WTC11 (cell line): ENCODE data around the gene SLC39A3. TPM values are rescaled to one million over a fixed set of nuclear protein-coding genes. Genes with fewer than 3 reads are reported as not detected.

ENCODE experiments used
- ELF4 ChIP-seq: sonication (generic); formaldehyde crosslinking; IDR thresholded peaks from 2 replicates; pipeline ENCODE4 v1.8.1; 2022; ENCODE audit warnings: low read depth, mild to moderate bottlenecking, moderate library complexity, missing genetic modification reagents
- FOXK1 ChIP-seq: sonication (generic); formaldehyde crosslinking; IDR thresholded peaks from 2 replicates; pipeline ENCODE4 v1.8.0; 2022; ENCODE audit warnings: mild to moderate bottlenecking, moderate library complexity, missing genetic modification reagents
- FOXP1 ChIP-seq: sonication (generic); formaldehyde crosslinking; IDR thresholded peaks from 2 replicates; pipeline ENCODE4 v1.8.0; 2022; ENCODE audit warnings: missing genetic modification reagents, mild to moderate bottlenecking, moderate library complexity, borderline replicate concordance
- GRHL2 ChIP-seq: fragments of 250-450 bp; sonication (Bioruptor Pico); IDR thresholded peaks from 2 replicates; pipeline ENCODE4 v1.8.0; 2022; ENCODE audit warnings: mild to moderate bottlenecking, moderate library complexity; ENCODE audit not compliant: insufficient replicate concordance, severe bottlenecking
- SP1 ChIP-seq: sonication (generic); formaldehyde crosslinking; conservative IDR thresholded peaks from 2 replicates; pipeline ENCODE4 v1.8.1; 2022; ENCODE audit warnings: missing genetic modification reagents
- TP53 ChIP-seq: sonication (generic); formaldehyde crosslinking; IDR thresholded peaks from 2 replicates; pipeline ENCODE4 v1.8.1; 2023; ENCODE audit warnings: mild to moderate bottlenecking, missing genetic modification reagents
- ZNF232 ChIP-seq: sonication (generic); formaldehyde crosslinking; IDR thresholded peaks from 2 replicates; pipeline ENCODE4 v1.8.0; 2022; ENCODE audit warnings: mild to moderate bottlenecking, missing genetic modification reagents
- ZNF423 ChIP-seq: fragments of 250-450 bp; sonication (Bioruptor Pico); IDR thresholded peaks from 2 replicates; pipeline ENCODE4 v2.1.2; 2022; ENCODE audit warnings: mild to moderate bottlenecking, moderate library complexity
- total RNA-seq: library from RNA; stranded (reverse); gene quantifications from 3 replicates; pipeline ENCODE4 v1.2.3, GENCODE V29; 2021
- TF ChIP-seq, protein P1 (sequence below): sonication (generic); formaldehyde crosslinking; IDR thresholded peaks from 2 replicates; pipeline ENCODE4 v1.8.1; 2023; ENCODE audit warnings: mild to moderate bottlenecking, missing genetic modification reagents
- TF ChIP-seq, protein P2 (sequence below): sonication (generic); formaldehyde crosslinking; IDR thresholded peaks from 2 replicates; pipeline ENCODE4 v1.8.0; 2023; ENCODE audit warnings: mild to moderate bottlenecking, missing genetic modification reagents
- TF ChIP-seq, protein P3 (sequence below): sonication (generic); formaldehyde crosslinking; IDR thresholded peaks from 2 replicates; pipeline ENCODE4 v1.8.0; 2023; ENCODE audit warnings: missing genetic modification reagents
- TF ChIP-seq, protein P4 (sequence below): fragments of 250-450 bp; sonication (Bioruptor Pico); conservative IDR thresholded peaks from 2 replicates; pipeline ENCODE4 v1.9.0; 2021; ENCODE audit warnings: mild to moderate bottlenecking
- TF ChIP-seq, protein P5 (sequence below): sonication (generic); formaldehyde crosslinking; IDR thresholded peaks from 2 replicates; pipeline ENCODE4 v1.8.0; 2022; ENCODE audit warnings: mild to moderate bottlenecking, missing genetic modification reagents
- TF ChIP-seq, protein P6 (sequence below): fragments of 250-450 bp; sonication (Bioruptor Pico); IDR thresholded peaks from 2 replicates; pipeline ENCODE4 v1.9.0; 2021; ENCODE audit warnings: mild to moderate bottlenecking
- TF ChIP-seq, protein P7 (sequence below): sonication (generic); formaldehyde crosslinking; IDR thresholded peaks from 2 replicates; pipeline ENCODE4 v1.8.0; 2023; ENCODE audit warnings: missing genetic modification reagents, mild to moderate bottlenecking, borderline replicate concordance
- TF ChIP-seq, protein P8 (sequence below): sonication (generic); formaldehyde crosslinking; IDR thresholded peaks from 2 replicates; pipeline ENCODE4 v1.8.1; 2023; ENCODE audit warnings: mild to moderate bottlenecking, missing genetic modification reagents, moderate library complexity

Gene SLC39A3
- total RNA-seq, 1 experiment from 2014 or later, result 38.0 TPM

DNA sequence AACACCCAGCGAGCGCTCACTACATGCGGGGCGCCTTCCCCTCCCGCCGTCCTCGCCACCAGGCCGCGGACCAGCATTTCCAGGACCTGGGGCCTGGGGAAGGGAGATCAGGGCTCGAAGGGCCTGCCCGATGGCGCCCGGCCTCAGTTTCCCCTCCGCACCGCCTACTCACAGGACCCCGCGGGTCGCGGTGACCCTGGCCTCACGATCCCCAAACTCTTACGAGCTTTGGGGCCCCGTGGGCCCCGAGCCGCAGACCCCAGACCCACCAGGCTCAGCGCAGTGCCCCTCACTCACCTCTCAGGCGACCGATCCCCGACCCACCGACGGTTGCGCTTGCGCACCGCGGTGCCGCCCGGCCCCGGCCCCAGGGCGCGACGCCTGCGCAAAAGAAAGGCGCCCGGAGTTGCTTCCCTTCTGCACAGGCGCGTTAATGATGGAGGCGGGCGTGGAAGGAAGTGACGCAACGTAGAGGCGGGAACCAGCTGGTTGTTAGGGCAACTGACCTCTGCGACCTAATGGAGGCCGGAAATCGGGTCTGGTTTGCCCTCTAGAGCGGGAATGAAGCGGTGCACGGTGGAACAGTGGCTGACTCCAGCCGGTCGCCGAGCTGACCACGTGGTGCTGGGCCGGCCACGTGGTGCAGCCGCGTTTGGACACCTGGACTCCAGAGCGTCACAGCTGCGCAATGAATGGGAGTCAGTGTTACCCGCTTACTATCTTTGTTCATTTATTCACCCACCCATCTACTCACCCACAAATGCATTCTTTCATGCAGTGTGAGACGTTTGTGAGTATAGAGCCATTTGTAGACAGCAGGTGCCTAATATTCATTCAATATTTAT is 43.3 kb upstream of the SLC39A3 start, which contains the start of gene SGTA (continued):
- 0 out of 2 replicates have a peak, but pooled peaks have one; percentile 72 for TF ChIP-seq TP53
- TF ChIP-seq FOXK1, result peak; percentile 94
- peak; percentile 91; the same call in 1 of the 2 replicates for TF ChIP-seq ZNF232 (CRISPR knock-in tag)
- TF ChIP-seq ELF4, result no peak
- TF ChIP-seq, protein P1, sequence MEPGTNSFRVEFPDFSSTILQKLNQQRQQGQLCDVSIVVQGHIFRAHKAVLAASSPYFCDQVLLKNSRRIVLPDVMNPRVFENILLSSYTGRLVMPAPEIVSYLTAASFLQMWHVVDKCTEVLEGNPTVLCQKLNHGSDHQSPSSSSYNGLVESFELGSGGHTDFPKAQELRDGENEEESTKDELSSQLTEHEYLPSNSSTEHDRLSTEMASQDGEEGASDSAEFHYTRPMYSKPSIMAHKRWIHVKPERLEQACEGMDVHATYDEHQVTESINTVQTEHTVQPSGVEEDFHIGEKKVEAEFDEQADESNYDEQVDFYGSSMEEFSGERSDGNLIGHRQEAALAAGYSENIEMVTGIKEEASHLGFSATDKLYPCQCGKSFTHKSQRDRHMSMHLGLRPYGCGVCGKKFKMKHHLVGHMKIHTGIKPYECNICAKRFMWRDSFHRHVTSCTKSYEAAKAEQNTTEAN (CRISPR knock-in tag), result peak; percentile 70; the same call in 1 of the 2 replicates
- TF ChIP-seq, protein P2, sequence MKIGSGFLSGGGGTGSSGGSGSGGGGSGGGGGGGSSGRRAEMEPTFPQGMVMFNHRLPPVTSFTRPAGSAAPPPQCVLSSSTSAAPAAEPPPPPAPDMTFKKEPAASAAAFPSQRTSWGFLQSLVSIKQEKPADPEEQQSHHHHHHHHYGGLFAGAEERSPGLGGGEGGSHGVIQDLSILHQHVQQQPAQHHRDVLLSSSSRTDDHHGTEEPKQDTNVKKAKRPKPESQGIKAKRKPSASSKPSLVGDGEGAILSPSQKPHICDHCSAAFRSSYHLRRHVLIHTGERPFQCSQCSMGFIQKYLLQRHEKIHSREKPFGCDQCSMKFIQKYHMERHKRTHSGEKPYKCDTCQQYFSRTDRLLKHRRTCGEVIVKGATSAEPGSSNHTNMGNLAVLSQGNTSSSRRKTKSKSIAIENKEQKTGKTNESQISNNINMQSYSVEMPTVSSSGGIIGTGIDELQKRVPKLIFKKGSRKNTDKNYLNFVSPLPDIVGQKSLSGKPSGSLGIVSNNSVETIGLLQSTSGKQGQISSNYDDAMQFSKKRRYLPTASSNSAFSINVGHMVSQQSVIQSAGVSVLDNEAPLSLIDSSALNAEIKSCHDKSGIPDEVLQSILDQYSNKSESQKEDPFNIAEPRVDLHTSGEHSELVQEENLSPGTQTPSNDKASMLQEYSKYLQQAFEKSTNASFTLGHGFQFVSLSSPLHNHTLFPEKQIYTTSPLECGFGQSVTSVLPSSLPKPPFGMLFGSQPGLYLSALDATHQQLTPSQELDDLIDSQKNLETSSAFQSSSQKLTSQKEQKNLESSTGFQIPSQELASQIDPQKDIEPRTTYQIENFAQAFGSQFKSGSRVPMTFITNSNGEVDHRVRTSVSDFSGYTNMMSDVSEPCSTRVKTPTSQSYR (CRISPR knock-in tag), result 0 out of 2 replicates have a peak, but pooled peaks have one; percentile 43
- peak; percentile 31; the same call in 1 of the 2 replicates for TF ChIP-seq ZNF423 (CRISPR knock-in tag)
- TF ChIP-seq, protein P3, sequence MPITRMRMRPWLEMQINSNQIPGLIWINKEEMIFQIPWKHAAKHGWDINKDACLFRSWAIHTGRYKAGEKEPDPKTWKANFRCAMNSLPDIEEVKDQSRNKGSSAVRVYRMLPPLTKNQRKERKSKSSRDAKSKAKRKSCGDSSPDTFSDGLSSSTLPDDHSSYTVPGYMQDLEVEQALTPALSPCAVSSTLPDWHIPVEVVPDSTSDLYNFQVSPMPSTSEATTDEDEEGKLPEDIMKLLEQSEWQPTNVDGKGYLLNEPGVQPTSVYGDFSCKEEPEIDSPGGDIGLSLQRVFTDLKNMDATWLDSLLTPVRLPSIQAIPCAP (CRISPR knock-in tag), result peak; percentile 85; the same call in 1 of the 2 replicates
- TF ChIP-seq SP1 (CRISPR knock-in tag), result peak; percentile 93
- no peak for TF ChIP-seq GRHL2
- TF ChIP-seq, protein P4, sequence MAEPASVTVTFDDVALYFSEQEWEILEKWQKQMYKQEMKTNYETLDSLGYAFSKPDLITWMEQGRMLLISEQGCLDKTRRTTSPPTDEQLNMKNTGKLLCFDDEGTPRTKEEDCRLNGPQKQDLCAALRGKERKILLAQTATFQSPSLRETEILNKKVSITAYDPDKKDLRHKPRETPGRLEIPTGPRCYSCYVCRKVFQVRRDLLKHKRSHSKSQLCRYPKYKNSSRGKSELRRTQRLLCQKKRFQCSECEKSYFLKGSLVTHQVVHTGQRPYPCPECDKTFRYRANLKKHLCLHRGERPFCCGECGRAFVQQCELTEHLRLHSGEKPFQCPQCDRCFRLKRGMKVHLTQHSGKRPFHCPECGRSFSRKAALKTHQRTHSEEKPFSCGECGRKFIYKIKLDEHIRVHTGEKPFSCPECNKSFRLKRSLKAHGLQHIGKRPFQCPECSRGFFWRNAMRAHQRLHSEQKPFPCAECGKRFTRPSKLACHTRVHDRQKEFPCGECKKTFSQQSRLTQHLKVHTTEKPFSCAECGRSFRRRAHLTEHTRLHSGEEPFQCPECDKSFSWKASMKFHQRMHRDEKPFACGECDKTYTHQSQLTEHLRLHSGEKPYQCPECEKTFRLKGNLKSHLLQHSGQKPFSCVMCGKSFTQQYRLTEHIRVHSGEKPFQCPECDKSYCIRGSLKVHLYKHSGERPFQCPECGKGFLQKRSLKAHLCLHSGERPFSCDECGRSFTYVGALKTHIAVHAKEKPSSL (CRISPR knock-in tag), result no peak
- peak; percentile 91 for TF ChIP-seq FOXP1 (CRISPR knock-in tag)
- TF ChIP-seq, protein P5, sequence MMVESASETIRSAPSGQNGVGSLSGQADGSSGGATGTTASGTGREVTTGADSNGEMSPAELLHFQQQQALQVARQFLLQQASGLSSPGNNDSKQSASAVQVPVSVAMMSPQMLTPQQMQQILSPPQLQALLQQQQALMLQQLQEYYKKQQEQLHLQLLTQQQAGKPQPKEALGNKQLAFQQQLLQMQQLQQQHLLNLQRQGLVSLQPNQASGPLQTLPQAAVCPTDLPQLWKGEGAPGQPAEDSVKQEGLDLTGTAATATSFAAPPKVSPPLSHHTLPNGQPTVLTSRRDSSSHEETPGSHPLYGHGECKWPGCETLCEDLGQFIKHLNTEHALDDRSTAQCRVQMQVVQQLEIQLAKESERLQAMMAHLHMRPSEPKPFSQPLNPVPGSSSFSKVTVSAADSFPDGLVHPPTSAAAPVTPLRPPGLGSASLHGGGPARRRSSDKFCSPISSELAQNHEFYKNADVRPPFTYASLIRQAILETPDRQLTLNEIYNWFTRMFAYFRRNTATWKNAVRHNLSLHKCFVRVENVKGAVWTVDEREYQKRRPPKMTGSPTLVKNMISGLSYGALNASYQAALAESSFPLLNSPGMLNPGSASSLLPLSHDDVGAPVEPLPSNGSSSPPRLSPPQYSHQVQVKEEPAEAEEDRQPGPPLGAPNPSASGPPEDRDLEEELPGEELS, result peak; percentile 85
- TF ChIP-seq, protein P6, sequence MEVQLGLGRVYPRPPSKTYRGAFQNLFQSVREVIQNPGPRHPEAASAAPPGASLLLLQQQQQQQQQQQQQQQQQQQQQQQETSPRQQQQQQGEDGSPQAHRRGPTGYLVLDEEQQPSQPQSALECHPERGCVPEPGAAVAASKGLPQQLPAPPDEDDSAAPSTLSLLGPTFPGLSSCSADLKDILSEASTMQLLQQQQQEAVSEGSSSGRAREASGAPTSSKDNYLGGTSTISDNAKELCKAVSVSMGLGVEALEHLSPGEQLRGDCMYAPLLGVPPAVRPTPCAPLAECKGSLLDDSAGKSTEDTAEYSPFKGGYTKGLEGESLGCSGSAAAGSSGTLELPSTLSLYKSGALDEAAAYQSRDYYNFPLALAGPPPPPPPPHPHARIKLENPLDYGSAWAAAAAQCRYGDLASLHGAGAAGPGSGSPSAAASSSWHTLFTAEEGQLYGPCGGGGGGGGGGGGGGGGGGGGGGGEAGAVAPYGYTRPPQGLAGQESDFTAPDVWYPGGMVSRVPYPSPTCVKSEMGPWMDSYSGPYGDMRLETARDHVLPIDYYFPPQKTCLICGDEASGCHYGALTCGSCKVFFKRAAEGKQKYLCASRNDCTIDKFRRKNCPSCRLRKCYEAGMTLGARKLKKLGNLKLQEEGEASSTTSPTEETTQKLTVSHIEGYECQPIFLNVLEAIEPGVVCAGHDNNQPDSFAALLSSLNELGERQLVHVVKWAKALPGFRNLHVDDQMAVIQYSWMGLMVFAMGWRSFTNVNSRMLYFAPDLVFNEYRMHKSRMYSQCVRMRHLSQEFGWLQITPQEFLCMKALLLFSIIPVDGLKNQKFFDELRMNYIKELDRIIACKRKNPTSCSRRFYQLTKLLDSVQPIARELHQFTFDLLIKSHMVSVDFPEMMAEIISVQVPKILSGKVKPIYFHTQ (CRISPR knock-in tag), result no peak
- TF ChIP-seq, protein P7, sequence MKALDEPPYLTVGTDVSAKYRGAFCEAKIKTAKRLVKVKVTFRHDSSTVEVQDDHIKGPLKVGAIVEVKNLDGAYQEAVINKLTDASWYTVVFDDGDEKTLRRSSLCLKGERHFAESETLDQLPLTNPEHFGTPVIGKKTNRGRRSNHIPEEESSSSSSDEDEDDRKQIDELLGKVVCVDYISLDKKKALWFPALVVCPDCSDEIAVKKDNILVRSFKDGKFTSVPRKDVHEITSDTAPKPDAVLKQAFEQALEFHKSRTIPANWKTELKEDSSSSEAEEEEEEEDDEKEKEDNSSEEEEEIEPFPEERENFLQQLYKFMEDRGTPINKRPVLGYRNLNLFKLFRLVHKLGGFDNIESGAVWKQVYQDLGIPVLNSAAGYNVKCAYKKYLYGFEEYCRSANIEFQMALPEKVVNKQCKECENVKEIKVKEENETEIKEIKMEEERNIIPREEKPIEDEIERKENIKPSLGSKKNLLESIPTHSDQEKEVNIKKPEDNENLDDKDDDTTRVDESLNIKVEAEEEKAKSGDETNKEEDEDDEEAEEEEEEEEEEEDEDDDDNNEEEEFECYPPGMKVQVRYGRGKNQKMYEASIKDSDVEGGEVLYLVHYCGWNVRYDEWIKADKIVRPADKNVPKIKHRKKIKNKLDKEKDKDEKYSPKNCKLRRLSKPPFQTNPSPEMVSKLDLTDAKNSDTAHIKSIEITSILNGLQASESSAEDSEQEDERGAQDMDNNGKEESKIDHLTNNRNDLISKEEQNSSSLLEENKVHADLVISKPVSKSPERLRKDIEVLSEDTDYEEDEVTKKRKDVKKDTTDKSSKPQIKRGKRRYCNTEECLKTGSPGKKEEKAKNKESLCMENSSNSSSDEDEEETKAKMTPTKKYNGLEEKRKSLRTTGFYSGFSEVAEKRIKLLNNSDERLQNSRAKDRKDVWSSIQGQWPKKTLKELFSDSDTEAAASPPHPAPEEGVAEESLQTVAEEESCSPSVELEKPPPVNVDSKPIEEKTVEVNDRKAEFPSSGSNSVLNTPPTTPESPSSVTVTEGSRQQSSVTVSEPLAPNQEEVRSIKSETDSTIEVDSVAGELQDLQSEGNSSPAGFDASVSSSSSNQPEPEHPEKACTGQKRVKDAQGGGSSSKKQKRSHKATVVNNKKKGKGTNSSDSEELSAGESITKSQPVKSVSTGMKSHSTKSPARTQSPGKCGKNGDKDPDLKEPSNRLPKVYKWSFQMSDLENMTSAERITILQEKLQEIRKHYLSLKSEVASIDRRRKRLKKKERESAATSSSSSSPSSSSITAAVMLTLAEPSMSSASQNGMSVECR (CRISPR knock-in tag), result peak; percentile 96
- TF ChIP-seq, protein P8, sequence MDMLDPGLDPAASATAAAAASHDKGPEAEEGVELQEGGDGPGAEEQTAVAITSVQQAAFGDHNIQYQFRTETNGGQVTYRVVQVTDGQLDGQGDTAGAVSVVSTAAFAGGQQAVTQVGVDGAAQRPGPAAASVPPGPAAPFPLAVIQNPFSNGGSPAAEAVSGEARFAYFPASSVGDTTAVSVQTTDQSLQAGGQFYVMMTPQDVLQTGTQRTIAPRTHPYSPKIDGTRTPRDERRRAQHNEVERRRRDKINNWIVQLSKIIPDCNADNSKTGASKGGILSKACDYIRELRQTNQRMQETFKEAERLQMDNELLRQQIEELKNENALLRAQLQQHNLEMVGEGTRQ (CRISPR knock-in tag), result peak; percentile 99
